Neural progenitor cell (in vitro differentiated cells): Measurements from ENCODE around the gene PDX1.

Experiments used
- CTCF ChIP-seq: fragments of 200-600 bp; sonication (generic); IDR thresholded peaks from 2 replicates; pipeline ENCODE4 v1.5.1; 2017; ENCODE audit warnings: antibody characterized with exemption, mild to moderate bottlenecking
- EZH2 ChIP-seq: fragments of 200-600 bp; sonication (generic); IDR thresholded peaks from 2 replicates; pipeline ENCODE4 v1.6.1; 2017; ENCODE audit warnings: antibody characterized with exemption, mild to moderate bottlenecking, moderate library complexity
- EZH2phosphoT487 ChIP-seq: fragments of 200-600 bp; sonication (generic); IDR thresholded peaks from 2 replicates; pipeline ENCODE4 v1.6.1; 2017; ENCODE audit warnings: antibody characterized with exemption

- TF ChIP-seq CTCF = no peak
- TF ChIP-seq EZH2 = peak; percentile 96
- TF ChIP-seq EZH2phosphoT487 = peak; percentile 62
These were observed 34.6 kb downstream of the PDX1 start for GRCh38 chr13:27954406-27954851.
